ENCODE results near the gene CMBL. TPM values are rescaled to one million over a fixed set of nuclear protein-coding genes. Genes with fewer than 3 reads are reported as not detected.
"Not testable (repeated sequence)": the region's sequence is repeated elsewhere in the genome, so short reads cannot be mapped to it uniquely, and the experiment has no call there.

CMBL gene
- total RNA-seq, 1 donor = 8.2 TPM

DNA sequence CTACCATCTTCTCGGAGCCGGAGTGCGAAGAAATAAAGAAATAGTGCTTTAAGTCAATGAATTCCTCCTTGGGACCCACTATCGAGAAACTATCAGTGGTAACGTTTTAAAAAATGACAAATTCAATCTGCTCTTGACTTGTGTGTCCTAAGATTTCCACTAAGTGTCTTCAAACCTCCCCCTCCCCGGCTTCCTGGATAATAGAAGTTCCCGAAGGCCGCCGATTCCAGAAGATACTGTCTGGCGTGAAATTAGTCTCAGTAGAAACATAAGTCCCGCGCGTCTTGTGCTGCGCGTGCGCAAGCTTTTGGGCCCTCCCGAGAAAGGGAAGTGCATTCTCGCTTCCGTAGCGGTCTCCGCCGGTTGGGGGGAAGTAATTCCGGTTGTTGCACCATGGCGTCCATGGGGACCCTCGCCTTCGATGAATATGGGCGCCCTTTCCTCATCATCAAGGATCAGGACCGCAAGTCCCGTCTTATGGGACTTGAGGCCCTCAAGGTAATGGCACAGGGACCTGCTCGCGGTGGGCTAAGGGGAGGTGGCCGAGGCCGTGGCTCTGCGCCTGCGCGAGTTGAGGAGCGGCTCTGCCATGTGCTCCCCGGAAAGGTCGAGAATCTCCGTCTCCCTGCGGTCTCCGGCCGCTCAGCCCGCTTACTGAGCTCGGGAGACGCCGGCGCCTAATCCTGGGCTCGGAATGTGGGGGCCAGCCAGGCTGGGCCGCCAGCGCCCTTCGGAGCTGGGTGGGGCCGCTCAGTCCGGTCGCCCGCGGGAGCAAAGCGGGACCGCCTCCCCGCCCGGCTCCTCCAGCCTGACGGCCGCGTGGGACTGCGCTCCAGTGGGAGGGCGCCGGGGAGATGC, 57.5 kb downstream of the CMBL start, which contains the start of gene CCT5:
Gene CCT5 (plus strand): TSS at position 333 of the 858 bp plus-strand sequence. CDS start 61 bp downstream, at position 394.
- no peak for TF ChIP-seq CTCF (IDR thresholded peaks at IDR 0.05; ENCODE audit: insufficient read depth, low read depth, low read length)
- DNase-seq (ENCODE audit: low read depth) = peak; percentile 100

GRCh38 chr5:10248378-10249260, 59.1 kb downstream of the CMBL start:
- no peak for TF ChIP-seq CTCF (IDR thresholded peaks at IDR 0.05; ENCODE audit: insufficient read depth, low read depth, low read length)
- H3K4me3 ChIP-seq (ENCODE audit: low read depth, low read length) = peak overlapping the region; percentile 93
- no peak for DNase-seq (ENCODE audit: low read depth)

More for the DNA sequence above, 57.5 kb downstream of the CMBL start, which contains the start of gene CCT5:
- peak within 1 kb of the TSS; percentile 93 for H3K4me3 ChIP-seq (ENCODE audit: low read depth, low read length)

GRCh38 chr5:10247217-10247616, 60.5 kb downstream of the CMBL start:
- H3K4me3 ChIP-seq (ENCODE audit: low read depth, low read length) = not testable (repeated sequence)

DNA sequence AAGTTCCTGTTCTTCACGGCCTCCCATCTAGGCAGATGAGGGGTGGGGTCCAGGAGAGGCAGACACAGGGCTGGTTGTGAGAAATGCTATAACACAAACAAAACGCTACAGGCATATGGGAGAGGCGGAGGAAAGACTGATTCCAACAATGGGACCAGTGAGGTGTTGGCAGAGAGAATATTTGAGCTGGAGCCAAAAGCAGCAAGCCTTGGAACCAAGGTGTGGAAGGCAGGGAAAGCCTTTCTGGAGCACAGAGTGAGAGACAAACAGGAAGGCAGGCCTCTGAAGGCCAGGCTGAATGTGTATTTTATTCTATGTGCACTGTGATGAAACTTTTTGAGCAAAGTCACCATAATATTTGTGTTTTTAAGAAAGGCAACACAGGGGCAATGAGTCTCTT, 60.9 kb downstream of the CMBL start:
- no peak for TF ChIP-seq CTCF (IDR thresholded peaks at IDR 0.05; ENCODE audit: insufficient read depth, low read depth, low read length)
- no peak for DNase-seq (ENCODE audit: low read depth)
- H3K4me3 ChIP-seq (ENCODE audit: low read depth, low read length) = no peak overlapping the region

More at GRCh38 chr5:10247217-10247616, 60.5 kb downstream of the CMBL start:
- DNase-seq (ENCODE audit: low read depth) = not testable (repeated sequence)

DNA sequence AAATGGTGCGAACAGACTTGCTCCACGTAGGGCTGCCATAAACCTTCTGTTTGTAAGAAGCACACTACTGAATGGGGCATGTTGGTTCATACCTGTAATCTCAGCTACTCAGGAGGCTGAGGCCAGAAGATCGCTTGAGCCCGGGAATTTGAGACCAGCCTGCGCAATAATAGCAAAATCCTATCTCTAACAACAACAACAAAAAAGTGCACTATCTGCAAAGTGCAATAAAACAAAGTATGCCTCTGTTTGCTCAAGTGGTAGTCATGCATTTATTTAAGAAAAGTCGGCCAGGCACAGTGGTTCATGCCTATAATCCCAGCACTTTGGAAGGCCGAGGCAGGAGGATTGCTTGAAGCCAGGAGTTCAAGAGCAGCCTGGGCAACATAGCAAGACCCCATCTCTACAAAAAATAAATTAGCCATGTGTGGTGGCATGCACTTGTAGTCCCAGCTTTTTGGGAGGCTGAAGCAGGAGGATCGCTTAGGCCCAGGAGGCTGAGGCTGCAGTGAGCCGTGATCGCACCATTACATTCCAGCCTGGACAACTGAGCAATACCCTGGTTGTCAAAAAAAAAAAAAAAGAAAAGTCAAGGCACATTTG, 63.3 kb downstream of the CMBL start:
- H3K4me3 ChIP-seq (ENCODE audit: low read depth, low read length) = no peak overlapping the region
- no peak for TF ChIP-seq CTCF (IDR thresholded peaks at IDR 0.05; ENCODE audit: insufficient read depth, low read depth, low read length)
- no peak for DNase-seq (ENCODE audit: low read depth)

- DNase-seq (ENCODE audit: low read depth) = no peak
- no peak overlapping the region for H3K4me3 ChIP-seq (ENCODE audit: low read depth, low read length)
- no peak for TF ChIP-seq CTCF (IDR thresholded peaks at IDR 0.05; ENCODE audit: insufficient read depth, low read depth, low read length)
Observed at GRCh38 chr5:10243660-10244240, 64.0 kb downstream of the CMBL start.
